Panc1 (cell line): ENCODE data around the gene TRABD2A.

Experiments used
- CTCF ChIP-seq: fragments of 450-650 bp; IDR thresholded peaks from 2 replicates; pipeline ENCODE4 v1.5.1; 2017; ENCODE audit warnings: mild to moderate bottlenecking
- POLR2AphosphoS5 ChIP-seq: IDR thresholded peaks from 2 replicates; pipeline ENCODE4 v1.6.1; 2012; ENCODE audit warnings: mild to moderate bottlenecking, low read depth, low read length, moderate library complexity
- REST ChIP-seq, 2 experiments: IDR thresholded peaks; 2 replicates each; pipeline ENCODE4 v1.6.1; 2011 to 2012; ENCODE audit warnings: low read depth in 2 of 2, control low read depth in 1 of 2, low read length in 1 of 2, mild to moderate bottlenecking in 1 of 2, moderate library complexity in 1 of 2; ENCODE audit not compliant: insufficient read depth in 1 of 2
- SIN3A ChIP-seq: IDR thresholded peaks from 2 replicates; pipeline ENCODE4 v1.6.1; 2012; ENCODE audit warnings: low read depth, mild to moderate bottlenecking, low read length, moderate library complexity, borderline replicate concordance; ENCODE audit not compliant: insufficient read depth
- TCF7L2 ChIP-seq: IDR thresholded peaks from 2 replicates; pipeline ENCODE4 v1.6.1; 2011; ENCODE audit warnings: mild to moderate bottlenecking, low read depth, low read length, inconsistent platforms

DNA sequence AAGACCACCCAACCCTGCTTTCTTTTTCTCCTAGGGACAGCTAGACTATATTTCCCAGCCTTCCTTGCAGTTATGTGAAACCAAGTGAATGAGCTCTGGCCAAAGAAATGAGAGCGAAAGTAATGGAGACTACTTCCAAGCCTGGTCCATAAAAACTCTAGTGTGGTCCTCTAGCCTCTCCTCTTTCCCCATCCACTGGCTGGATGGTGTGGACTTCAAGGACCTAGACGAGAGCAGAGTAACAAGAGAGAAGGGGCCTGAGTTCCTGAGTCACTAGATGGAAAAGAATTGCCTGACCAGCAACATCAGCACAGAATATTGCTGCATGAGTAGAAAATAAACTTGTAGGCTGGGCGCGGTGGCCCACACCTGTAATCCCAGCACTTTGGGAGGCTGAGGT is 21.6 kb upstream of the TRABD2A start:
- TF ChIP-seq POLR2AphosphoS5 (no peak), CTCF (no peak), SIN3A (no peak), TCF7L2 (no peak), REST (IDR thresholded peaks at IDR 0.05; ENCODE audit: insufficient read depth in 1 of 2, low read depth in 2 of 2, low read length in 1 of 2) (no peak)
